GM20000 (cell line): ENCODE measurements around the gene ATG4C.

Experiments
- DNase-seq: peaks from one replicate; pipeline ENCODE4 v3.0.0; 2012; ENCODE audit warnings: low spot score
- CTCF ChIP-seq: IDR thresholded peaks from 2 replicates; pipeline ENCODE4 v1.5.1; 2012; ENCODE audit warnings: mild to moderate bottlenecking, control low read depth; ENCODE audit errors: extremely low read depth, missing control alignments

The ATG4C gene

GRCh38 chr1:62875676-62876075 lies 91.7 kb downstream of the ATG4C start:
- DNase-seq = no peak
- no peak for TF ChIP-seq CTCF

- no peak for TF ChIP-seq CTCF
- no peak for DNase-seq
These were observed 92.6 kb downstream of the ATG4C start for GRCh38 chr1:62876535-62876934.

GRCh38 chr1:62877579-62877978 lies 93.6 kb downstream of the ATG4C start:
- no peak for DNase-seq
- no peak for TF ChIP-seq CTCF

GRCh38 chr1:62879962-62880361 lies 96.0 kb downstream of the ATG4C start:
- no peak for TF ChIP-seq CTCF
- no peak for DNase-seq

GRCh38 chr1:62882201-62883104 lies 98.5 kb downstream of the ATG4C start:
- TF ChIP-seq CTCF = no peak
- DNase-seq = no peak

- no peak for TF ChIP-seq CTCF
These were observed 100.3 kb downstream of the ATG4C start for GRCh38 chr1:62884156-62884740.

GRCh38 chr1:62887799-62888507 lies 104.0 kb downstream of the ATG4C start:
- DNase-seq = no peak
- no peak for TF ChIP-seq CTCF

More at GRCh38 chr1:62884156-62884740, 100.3 kb downstream of the ATG4C start:
- no peak for DNase-seq
